Umbilical cord (tissue), 2 donors: ENCODE measurements around the gene GPX6. TPM values are rescaled to one million over a fixed set of nuclear protein-coding genes. Genes with fewer than 3 reads are reported as not detected.
"Not testable (repeated sequence)": the region's sequence is repeated elsewhere in the genome, so short reads cannot be mapped to it uniquely, and the experiment has no call there.

Source experiments
- DNase-seq: peaks from one replicate; pipeline ENCODE4 v3.0.0-alpha.2; 2015; ENCODE audit warnings: low spot score
- total RNA-seq: library from RNA; depleted of rRNA; stranded (reverse); fragments of >200 nt; gene quantifications from one replicate; pipeline ENCODE4 v1.2.3, GENCODE V29; 2014; ENCODE audit warnings: low replicate concordance; ENCODE audit not compliant: insufficient read depth

GPX6 gene
- total RNA-seq, 1 donor from 2014 or later, result 1.4 TPM

DNA sequence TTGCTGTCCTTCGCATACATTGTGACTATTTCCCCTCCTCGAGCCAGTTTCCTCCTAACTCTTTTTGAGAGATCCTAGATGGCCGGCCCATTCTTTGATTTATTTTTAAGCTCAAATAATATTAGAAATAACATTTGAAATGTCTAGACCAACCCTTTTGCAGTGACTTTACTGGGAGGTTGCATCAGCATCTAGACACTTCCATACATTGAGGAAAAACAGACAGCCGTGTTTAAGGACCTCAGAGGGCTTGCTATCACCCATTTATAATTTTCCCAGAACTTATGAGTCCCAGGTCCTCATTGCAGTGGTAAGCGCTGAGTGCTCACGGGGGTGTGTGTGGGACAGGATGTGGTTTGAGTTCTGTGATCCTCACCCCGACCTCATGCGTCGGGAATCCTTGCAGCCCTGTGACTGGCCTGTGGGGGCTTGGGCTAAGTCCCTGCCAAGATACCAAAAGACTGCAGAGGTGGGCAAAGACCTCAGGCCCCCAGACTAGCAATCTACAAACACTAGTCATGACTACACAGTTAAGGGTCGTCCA is 10.0 kb upstream of the GPX6 start, which contains the start of gene GPX5:
Gene GPX5, plus strand, starts transcription at position 386 of the 544 bp plus-strand sequence. Its CDS starts 133 bp downstream, at position 519.
- no peak for DNase-seq

DNA sequence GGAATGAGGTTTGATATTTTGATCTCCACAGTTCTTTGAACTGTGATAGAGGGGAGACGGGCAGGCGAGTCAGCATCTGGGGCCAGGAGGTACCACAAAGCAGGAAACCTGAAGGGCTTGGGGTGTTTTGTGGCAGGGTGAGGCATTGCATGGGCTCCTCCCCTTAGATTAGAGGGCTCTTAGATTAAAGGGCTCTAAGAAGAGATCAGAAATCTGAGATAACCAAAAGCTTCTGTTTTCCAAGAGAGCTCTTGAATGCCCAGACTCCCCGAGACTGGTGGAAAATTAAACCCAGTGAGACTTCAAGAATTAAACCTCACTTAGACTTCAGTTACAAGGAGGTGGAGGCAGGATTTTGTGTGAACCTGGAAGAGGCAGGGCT is 7.6 kb upstream of the GPX6 start:
- peak; percentile 66 for DNase-seq

DNA sequence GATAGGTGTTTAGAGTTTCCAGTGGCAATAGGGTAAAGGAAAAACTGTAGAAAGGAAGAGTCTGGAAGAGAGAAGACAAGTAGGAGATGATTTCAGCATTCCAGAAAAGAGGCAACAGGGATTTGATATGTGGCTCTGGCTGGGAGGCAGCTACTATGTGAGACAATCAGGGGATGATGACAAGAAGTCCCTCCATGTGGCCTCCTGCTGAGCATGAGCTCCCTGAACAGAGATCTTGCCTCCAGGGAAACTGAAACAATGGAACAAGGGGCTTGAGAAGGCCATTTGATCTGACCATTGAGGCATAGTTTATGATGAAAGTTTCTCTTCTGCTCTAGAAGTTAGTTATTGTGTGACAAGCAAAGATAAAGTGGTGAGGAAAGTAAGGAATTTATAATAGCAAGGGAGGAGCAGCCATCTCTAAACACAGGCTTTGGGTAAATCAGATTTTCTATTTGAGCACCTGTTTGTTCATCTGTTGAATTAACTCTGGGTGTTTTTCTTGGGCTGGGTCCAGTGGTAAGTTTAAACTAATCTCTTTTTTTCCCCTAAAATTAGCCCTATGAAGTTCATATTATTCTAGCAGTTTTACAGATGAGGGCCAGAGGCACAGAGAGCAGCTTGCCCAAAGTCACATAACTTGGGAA is 7.1 kb upstream of the GPX6 start:
- no peak for DNase-seq

DNA sequence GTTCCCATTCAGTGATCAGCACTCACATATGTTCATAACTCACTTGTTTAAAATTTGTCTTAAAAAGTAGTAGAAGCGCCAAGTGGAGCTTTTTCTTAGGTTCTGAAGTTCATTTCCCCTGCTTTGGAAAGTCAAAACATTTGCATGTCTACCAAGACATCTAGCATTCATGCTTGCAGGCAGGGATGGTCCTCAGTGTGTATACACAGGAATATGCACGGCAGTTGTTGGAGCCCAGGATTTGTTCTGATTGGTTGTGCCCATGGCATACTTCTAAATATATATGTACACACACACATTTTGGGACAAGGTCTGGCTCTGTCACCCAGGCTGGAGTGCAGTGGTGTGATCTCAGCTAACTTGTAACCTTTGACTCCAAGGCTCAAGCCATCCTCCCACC is 2.4 kb upstream of the GPX6 start:
- DNase-seq, result no peak

DNA sequence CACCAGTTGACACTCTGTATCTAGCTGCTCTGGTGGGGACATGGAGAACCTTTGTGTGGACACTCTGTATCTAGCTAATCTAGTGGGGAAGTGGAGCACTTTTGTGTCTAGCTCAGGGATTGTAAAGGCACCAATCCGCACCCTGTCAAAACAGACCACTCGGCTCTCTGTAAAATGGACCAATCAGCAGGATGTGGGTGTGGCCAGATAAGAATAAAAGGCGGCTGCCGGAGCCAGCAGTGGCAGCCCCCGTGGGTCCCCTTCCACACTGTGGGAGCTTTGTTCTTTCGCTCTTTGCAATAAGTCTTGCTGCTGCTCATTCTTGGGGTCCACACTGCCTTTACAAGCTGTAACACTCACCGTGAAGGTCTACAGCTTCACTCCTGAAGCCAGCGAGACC is 3.2 kb downstream of the GPX6 start:
- not testable (repeated sequence) for DNase-seq

DNA sequence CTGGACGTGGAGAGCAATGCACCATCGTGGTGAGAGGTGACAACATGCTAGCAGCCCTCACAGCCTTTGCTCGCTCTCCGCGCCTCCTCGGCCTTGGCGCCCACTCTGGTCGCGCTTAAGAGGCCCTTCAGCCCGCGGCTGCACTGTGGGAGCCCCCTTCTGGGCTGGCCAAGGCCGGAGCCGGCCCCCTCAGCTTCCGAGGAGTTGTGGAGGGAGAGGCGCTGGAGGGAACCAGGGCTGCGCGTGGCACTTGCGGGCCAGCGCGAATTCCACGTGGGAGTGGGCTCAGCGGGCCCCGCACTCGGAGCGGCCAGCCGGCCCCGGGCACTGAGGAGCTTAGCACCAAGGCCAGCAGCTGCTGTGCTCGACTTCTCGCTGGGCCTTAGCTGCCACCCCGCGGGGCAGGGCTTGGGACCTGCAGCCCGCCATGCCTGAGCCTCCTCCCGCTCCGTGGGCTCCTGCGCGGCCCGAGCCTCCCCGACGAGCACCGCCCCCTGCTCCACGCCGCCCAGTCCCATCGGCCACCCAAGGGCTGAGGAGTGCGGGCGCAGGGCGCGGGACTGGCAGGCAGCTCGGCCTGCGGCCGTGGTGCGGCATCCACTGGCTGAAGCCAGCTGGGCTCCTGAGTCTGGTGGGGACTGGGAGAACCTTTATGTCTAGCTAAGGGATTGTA is 3.8 kb downstream of the GPX6 start:
- DNase-seq, result no peak

DNA sequence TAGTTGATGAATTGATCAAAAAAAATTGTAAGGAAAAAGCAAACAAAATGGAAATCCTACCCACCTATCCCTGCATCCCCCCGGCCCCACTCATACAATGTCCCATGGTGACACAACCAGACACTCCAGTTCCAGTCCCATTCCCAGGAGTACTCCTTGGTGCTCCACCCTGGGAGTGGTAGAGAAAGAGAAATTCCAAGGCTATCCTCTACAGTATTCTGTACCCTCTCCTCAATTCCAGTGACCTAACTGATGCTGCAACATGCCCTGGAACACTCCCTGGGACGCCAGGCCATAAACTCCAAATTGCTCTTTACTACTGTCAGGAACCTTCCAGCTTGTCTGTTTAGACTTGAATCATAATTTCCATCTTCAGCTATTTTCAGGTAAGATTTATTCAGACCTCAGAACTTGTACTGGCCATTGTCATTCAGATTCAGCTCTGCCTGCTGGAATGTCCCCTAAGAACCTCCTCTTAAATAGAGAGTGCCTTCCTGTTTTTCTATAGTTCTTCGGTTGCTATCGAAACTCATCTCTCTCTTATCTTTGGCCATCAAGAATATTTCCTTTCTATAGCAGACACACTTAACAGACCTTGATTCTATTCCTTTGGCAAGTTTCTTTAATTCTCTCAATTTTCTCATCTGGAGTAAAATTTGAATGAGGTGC is 8.7 kb downstream of the GPX6 start:
- no peak for DNase-seq

DNA sequence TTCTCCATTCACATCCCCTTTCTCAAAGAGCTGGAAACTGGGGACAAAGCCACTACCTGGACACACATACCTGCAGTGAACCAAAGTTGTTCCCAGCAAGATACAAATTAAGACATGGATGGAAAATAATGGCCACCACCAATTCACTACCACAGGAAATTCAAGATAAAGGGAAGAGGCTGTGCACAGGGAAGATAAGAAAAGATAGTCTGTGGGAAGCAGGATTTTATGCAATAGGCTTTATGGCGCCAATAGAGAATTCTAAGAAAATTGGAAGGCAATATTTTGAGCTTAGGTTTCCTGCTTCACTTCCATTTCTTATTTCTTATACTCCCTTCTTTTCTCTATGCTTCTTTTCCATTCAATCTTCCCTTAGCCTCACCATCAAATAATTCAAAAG is 9.9 kb downstream of the GPX6 start:
- DNase-seq, result no peak

DNA sequence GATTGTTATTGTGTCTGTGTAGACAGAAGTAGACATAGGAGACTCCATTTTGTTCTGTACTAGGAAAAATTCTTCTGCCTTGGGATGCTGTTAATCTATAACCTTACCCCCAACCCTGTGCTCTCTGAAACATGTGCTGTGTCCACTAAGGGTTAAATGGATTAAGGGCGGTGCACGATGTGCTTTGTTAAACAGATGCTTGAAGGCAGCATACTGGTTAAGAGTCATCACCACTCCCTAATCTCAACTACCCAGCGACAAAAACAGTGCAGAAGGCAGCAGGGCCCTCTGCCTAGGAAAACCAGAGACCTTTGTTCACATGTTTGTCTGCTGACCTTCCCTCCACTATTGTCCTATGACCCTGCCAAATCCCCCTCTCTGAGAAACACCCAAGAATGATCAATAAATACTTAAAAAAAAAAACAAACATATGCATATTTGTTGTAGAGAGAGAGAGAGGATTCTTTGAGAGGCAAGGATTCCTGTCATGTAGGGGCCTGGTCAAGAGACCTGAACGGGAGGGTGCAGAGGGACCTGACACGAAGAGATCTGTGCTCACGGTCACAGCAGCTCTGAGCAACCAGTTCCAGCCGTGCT is 12.8 kb downstream of the GPX6 start:
- not testable (repeated sequence) for DNase-seq

DNA sequence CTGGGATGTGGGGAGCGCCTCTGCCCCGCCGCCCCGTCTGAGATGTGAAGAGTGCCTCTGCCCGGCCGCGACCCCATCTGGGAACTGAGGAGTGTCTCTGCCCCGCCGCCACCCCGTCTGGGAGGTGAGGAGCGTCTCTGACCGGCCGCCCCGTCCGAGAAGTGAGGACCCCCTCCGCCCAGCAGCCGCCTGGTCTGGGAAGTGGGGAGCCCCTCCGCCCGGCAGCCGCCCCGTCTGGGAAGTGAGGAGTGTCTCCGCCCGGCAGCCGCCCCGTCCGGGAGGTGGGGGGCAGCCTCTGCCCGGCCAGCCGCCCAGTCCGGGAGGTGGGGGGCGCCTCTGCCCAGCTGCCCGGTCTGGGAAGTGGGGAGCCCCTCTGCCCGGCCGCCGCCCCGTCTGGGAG is 13.5 kb downstream of the GPX6 start:
- DNase-seq, result not testable (repeated sequence)

DNA sequence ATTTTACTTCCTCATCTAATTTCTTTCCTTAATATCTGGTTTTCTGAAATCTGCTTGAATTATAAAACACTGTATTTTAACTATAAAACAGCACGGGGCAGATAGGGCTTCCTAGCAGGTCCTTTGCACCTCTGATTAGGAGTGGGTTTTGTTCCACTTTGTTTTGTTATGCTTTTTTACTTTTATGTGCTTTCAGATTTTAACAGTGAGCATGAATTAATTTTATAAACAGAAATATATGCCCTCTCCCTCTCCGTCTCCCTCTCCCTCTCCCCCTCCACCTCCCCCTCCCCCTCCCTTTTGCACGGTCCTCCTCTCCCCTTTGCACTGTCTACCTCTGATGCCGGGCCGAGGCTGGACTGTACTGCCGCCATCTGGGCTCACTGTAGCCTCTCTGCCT is 14.3 kb downstream of the GPX6 start:
- no peak for DNase-seq

DNA sequence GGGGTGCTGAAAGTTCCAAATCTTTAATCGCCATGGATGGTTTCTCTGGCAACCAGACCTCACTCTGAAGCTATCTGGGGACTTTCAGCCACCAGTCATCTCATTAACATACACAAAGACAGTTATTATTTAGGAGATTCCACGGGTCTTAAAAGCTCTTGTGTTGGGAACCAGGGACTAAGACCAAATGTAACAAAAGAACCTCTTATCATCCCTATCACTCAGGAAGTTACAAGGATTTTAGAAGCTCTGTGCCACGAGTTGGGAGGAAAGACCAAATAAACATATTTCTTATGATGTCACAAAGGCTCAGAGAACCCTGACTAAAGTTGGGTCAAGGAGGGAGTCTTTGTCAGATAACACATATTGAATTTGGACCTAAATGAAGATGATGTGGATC is 17.7 kb downstream of the GPX6 start:
- no peak for DNase-seq

DNA sequence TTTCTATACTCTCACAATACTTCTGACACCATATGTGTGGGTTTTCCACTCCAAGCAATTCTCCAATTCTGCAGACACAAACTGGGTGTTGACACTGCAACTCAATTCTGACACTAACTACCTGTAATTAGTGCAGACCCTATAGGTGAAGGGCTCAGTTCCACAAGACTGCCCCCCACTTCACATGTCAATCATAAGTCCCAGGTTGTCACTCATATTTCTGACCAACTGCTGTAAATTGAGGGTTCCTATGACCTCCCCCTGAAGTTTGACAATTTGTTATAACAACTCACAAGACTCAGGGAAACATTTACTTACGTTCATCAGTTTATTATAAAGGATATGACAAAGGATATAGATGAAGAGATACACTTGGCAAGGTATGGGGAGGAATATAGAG is 18.3 kb downstream of the GPX6 start:
- no peak for DNase-seq

DNA sequence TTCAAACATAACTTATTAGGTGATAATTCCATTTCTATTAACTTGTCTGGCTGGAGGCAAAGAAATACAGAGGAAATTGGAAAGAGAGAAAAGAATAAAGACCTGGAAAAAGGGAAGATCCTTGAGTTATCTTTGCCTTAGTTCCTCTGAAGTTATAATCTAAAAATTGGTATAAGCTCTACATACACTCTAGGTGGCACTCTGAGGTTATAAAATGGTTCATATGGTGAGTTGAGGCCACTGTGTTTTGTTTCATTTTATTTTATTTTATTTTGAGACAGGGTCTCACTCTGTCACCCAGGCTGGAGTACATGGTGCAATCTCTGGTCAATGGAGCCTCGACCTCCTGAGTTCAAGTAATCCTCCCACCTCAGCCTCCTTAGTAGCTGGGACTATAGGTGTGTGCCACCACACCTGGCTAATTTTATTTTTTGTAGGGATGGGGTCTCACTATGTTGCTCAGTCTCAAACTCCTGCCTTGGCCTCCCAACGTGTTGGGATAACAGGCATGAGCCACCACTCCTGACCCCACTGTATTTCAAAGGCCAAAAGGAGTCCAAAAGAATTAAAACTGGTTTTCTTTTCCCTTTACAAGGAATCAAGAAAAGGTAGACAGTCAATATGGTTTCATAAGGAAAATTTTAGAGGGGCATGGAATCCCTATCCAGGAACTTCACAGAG is 19.4 kb downstream of the GPX6 start:
- peak; percentile 16 for DNase-seq

DNA sequence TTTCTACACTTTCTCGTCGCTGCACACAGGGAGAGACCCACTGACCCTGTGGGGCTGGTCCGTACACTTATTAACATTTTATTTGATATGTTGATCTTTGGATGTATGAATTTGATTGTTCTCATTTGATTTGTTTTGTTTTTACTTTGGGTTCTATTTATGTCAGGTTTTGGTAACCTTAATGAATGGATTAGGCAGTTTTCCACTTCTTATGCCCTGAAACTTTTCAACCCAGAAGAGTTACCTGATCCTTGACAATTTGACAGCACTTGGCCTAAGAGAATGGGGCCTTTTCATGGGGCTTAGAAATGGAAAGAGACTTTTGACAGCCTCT is 23.6 kb downstream of the GPX6 start:
- no peak for DNase-seq

DNA sequence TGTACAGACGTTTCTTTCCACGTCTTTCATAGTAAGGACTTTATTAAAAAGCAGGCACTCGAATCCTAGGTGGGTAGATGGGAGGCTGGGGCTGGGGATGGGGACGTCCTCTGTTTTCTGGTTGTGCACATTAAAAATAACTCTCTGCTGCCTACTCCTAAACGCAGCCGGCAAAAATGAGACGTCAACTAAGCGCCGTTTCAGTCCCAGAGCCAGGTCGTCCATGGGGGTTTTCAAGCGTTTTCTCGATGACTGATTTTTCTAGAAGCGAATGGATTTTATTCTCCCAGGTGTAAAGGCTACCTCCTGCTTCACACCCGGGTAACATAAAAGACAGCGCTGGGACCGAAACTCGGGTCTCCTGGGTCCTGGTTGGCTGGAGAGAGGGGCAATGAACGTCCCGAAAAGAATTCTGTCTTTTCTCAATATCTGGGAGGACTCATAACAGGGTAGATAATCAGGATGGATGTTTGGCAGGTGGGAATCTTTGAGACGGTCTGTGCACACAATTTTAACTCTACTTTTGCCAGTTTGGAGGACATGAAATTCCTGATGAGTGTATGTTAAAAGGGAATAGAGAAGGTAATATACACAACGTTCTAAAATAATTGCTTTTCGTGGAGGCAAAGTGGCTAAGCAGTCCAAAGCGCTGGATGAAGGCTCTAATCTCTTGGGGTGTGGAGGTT is 25.2 kb downstream of the GPX6 start:
- no peak for DNase-seq

DNA sequence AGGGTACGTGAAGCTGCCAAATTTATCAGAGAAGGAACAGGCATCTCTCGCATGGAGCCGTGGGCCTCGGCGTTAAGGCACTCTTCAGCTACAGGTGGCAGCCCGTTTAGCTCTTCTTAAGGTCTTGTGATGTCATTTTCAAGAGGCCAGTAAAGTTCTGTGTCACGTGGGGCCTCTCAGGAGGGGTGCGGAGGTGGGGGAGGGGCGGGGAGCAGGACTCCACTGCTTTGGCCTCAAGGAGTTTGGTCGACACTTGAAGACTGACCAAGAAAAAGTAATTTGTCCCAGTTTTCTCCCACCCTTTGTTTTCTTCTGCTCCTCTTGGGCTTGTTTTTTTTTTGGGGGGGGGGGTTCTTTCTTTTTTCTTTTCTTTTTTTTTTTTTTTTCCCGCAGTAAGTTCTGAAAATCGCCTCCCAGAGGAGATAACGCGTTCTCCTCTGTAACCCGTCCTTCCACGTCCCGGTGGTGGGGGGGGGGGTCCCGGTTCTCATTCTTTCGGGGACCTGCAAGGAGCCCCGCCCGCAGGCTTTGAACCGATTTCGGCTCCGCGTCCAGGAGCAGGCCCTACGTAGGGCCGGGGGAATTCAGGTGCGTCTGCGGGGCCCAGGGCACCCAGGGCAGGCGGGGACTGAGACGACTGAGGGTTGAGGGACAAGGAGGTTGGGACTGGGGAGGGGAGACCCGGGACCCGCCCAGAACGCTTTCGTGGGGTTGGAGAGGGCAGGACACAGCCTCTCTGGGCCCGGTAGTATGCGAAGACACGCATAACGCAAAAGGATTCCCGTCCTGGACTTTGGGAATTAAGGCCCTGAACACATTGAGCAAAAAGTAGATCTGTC is 26.0 kb downstream of the GPX6 start:
- DNase-seq, result peak; percentile 92

DNA sequence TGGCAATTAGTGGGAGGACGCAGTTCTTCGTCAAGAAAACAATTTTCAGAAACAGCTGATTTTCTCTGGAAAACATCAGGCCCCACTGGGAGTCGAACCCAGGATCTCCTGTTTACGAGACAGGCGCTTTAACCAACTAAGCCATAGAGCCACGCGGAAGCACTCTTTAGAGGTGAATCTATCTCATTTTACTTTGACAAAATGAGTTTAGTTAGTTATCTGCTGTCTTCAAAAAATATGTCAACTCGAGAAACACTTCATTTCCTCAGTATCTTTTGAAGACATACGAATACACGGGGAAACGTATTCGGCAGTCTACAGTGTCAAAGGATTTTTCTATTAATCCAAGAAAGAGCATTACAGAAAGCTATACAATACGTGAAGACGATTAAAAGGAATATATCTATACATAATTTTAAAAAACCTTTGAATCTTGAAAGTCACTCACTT is 26.7 kb downstream of the GPX6 start:
- peak; percentile 81 for DNase-seq

DNA sequence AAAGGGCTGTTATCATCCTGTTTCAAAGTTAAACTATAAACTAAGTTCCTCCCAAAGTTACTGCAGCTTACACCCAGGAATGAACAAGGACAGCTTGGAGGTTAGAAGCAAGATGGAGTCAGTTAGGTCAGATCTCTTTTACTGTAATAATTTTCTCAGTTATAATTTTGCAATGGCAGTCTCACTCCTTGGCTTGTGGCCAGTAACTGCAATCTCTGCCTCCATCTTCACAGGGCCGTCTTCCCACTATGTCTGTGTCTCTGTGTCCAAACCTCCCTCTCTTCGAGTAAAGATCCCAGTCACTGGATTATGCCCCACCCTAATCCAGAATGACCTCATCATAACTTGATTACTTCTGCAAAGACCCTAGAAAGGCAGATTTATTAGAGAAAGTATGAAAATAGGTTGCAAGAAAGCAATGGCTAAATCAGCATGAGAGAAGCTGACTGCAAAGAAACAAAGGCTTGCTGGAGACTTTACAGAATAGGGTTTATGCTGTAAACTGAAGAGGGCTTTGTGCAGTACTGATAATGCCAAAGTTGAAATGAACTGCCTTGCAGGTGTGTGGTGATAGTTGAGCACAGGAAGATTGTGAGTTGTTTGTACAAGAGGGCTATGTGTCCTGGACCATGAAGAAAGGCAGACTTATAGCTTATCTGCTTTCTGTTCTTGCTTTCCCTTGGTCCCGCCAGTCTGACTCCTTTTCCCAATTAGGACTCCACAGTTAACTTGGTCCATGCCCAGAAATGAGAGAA is 28.4 kb downstream of the GPX6 start:
- DNase-seq, result no peak
